Stimulated activated CD4-positive, alpha-beta T cell treated with anti-CD3 and anti-CD28 coated beads, Interleukin-1b, Interleukin-23, amount 100 ng/mL, for 4 hours (primary cell): ENCODE data around the gene EIF4H.
"Not testable (repeated sequence)": the region's sequence is repeated elsewhere in the genome, so short reads cannot be mapped to it uniquely, and the experiment has no call there.

Experiments used
- DNase-seq, 2 donors: peaks; one replicate each; pipeline ENCODE4 v3.0.0-alpha.2; 2020; ENCODE audit warnings: low read depth in 2 of 2

The EIF4H gene

GRCh38 chr7:74224907-74225306 lies 50.8 kb downstream of the EIF4H start:
- not testable (repeated sequence) for DNase-seq

- no peak for DNase-seq
Observed at GRCh38 chr7:74225400-74225799, 51.2 kb downstream of the EIF4H start.

- DNase-seq = no peak
Observed at GRCh38 chr7:74226633-74227032, 52.5 kb downstream of the EIF4H start.

- DNase-seq = no peak
Observed at GRCh38 chr7:74228951-74229900, 55.1 kb downstream of the EIF4H start.

- no peak for DNase-seq
Observed at GRCh38 chr7:74230446-74231231, 56.5 kb downstream of the EIF4H start.

- DNase-seq = no peak
Observed at GRCh38 chr7:74231232-74231590, 57.1 kb downstream of the EIF4H start.

GRCh38 chr7:74233655-74234285 lies 59.6 kb downstream of the EIF4H start:
- DNase-seq = no peak

GRCh38 chr7:74235518-74236268 lies 61.5 kb downstream of the EIF4H start:
- no peak for DNase-seq

- no peak for DNase-seq
Observed at GRCh38 chr7:74236284-74236683, 62.1 kb downstream of the EIF4H start.

- no peak for DNase-seq
Observed at GRCh38 chr7:74240482-74240881, 66.3 kb downstream of the EIF4H start.

GRCh38 chr7:74242122-74242443 lies 67.9 kb downstream of the EIF4H start:
- DNase-seq = no peak

GRCh38 chr7:74246497-74246896 lies 72.3 kb downstream of the EIF4H start:
- DNase-seq = no peak
